CD1c-positive myeloid dendritic cell (primary cell): ENCODE data around the gene SPANXN1.
"Not testable (repeated sequence)": the region's sequence is repeated elsewhere in the genome, so short reads cannot be mapped to it uniquely, and the experiment has no call there.

ENCODE experiments used
- DNase-seq: peaks from one replicate; pipeline ENCODE4 v3.0.0-alpha.2; 2016; ENCODE audit errors: extremely low spot score

SPANXN1 gene, protein sequence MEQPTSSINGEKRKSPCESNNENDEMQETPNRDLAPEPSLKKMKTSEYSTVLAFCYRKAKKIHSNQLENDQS

DNA sequence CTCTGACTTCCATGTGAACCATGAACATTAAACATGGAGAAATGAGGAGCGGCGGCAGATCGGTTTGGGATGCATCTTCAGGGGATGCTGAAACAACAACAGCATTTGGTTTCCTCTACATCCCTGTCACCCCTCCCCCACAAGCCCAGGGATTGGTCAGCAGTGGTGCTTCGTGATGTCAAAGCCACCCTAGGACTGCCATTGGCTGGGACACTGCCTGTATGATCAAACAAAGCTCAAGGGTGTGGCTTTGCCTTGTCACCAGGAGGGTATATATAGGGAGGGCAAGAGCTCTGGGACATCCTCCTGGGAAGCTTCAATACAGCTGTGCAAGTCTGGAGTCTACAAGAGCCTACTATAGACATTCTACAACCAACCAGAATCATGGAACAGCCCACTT is at the start of gene SPANXN1:
SPANXN1 (plus strand) TSS at position 301 of the 400 bp plus-strand sequence; CDS start at position 385, 84 bp downstream.
- DNase-seq: not testable (repeated sequence)

DNA sequence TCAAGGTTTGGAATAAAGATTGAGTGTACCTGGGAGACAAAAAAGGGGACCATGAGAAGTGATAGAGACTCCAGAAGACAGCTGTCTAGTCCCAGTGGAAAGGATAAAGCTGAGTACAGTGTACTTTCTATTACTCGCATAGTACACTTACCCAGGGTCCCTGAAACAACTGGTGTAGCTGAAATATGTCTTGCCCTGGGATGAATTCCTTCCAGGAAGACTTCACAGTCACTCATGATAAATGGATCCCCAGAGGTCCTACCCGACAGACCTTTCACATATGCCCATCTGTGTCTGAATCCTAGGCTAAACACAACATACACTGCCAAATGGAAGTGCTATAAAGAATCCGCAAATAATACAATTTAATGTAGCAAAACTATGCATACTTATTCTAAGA is 48.2 kb upstream of the SPANXN1 start:
- DNase-seq: no peak

DNA sequence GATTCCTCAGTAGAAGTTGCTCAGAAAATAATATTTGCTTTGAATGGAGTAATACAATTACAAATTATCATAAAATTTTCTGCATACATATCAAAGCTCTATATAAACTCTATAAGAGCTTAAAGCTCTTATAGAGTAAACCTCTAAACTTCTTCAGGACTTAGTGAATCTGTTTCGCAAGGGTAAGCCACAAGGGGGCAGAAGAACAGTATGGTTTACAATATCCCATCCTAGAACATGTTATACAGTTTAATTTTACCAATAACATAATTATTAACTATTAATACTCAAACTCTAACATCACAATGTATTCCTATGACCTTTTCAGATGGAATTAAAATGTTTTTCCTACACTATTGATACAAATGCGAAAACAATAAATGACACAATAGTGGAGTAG is 33.8 kb upstream of the SPANXN1 start:
- no peak for DNase-seq

DNA sequence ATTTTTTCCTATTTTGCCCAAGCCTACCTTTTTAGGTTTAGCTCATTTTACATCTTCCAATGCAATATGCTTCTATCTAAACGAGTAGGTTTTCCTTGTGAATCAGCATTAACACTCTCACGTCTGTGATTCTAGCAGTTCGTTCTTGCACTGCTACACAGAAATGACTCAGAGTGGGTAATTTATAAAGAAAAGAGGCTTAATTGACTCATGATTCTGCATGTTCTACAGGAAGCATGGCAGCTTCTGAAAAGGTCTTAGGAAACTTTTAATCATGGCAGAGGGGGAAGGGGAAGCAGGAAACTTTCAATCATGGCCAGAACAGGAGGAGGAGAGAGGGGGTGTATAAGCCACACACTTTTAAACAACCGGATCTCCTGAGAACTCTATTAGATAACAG is 44.9 kb downstream of the SPANXN1 start:
- DNase-seq: no peak
